Suprapubic skin (tissue), 4 donors: Measurements from ENCODE around the gene DYNC2LI1.

Experiments
- POLR2A ChIP-seq, 2 donors: fragments of 450-650 bp; IDR thresholded peaks; one replicate each; pipeline ENCODE4 v1.6.1; 2017; ENCODE audit warnings: antibody characterized with exemption in 2 of 2, mild to moderate bottlenecking in 2 of 2, moderate library complexity in 2 of 2
- POLR2AphosphoS5 ChIP-seq, 3 donors: sonication (generic); formaldehyde crosslinking; IDR thresholded peaks; one replicate each; pipeline ENCODE4 v1.6.1; 2017; ENCODE audit warnings: antibody characterized with exemption in 3 of 3

DNA sequence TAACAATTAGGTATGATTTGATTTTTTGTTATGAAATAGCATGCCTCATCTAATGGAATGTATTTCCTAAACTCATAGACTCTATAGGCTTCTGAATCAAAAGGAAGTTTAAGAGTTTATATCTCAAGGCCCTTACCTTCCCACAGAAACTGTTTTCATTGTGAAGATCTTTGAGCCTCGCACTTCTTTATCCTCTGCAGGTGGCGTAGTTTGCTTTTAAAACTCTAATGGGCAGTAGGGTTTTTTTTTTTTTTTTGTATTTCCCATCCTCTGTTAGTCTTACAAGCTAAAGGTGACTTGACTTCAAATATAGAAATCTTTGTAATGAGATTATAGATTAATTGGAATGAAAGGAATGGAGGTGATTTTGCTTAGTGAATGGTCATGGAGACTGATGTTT lies 28.3 kb downstream of the DYNC2LI1 start:
- TF ChIP-seq POLR2AphosphoS5 (IDR thresholded peaks at IDR 0.05): no peak
- TF ChIP-seq POLR2A (IDR thresholded peaks at IDR 0.05): no peak
